Smooth muscle cell (in vitro differentiated cells): ENCODE results near the gene DNAJB13. TPM values are rescaled to one million over a fixed set of nuclear protein-coding genes. Genes with fewer than 3 reads are reported as not detected.

Source experiments
- DNase-seq: peaks from one replicate; lab custom pipeline; 2025; ENCODE audit not compliant: unreplicated experiment; lab: John Stamatoyannopoulos, UW
- H2AFZ ChIP-seq: fragments of 200-600 bp; sonication (generic); 2 replicates; pipeline ENCODE4 v1.6.0; 2016; ENCODE audit warnings: antibody characterized with exemption, low read depth, mild to moderate bottlenecking
- H3F3A ChIP-seq: fragments of 200-600 bp; sonication (generic); 2 replicates; pipeline ENCODE4 v1.6.0; 2017; ENCODE audit warnings: antibody characterized with exemption, low read depth
- H3K27ac ChIP-seq: fragments of 200-600 bp; sonication (generic); 2 replicates; pipeline ENCODE4 v1.5.1; 2016; ENCODE audit warnings: low read depth, mild to moderate bottlenecking
- H3K27me3 ChIP-seq: fragments of 200-600 bp; sonication (generic); 2 replicates; pipeline ENCODE4 v1.6.1; 2016; ENCODE audit warnings: low read depth, mild to moderate bottlenecking
- H3K36me3 ChIP-seq: fragments of 200-600 bp; sonication (generic); 2 replicates; pipeline ENCODE4 v1.5.1; 2016; ENCODE audit warnings: low read depth
- H3K4me1 ChIP-seq: fragments of 200-600 bp; sonication (generic); 2 replicates; pipeline ENCODE4 v1.5.1; 2016; ENCODE audit warnings: low read depth
- H3K4me2 ChIP-seq: fragments of 200-600 bp; sonication (generic); 2 replicates; pipeline ENCODE4 v1.6.0; 2016; ENCODE audit warnings: mild to moderate bottlenecking
- H3K4me3 ChIP-seq: fragments of 200-600 bp; sonication (generic); 2 replicates; pipeline ENCODE4 v1.5.1; 2016; ENCODE audit warnings: mild to moderate bottlenecking
- H3K79me2 ChIP-seq: fragments of 200-600 bp; sonication (generic); 2 replicates; pipeline ENCODE4 v1.6.0; 2016; ENCODE audit warnings: low read depth, mild to moderate bottlenecking
- H3K9ac ChIP-seq: fragments of 200-600 bp; sonication (generic); 2 replicates; pipeline ENCODE4 v1.6.0; 2016; ENCODE audit warnings: low read depth
- H3K9me3 ChIP-seq: fragments of 200-600 bp; sonication (generic); replicated peaks from 2 replicates; pipeline ENCODE4 v1.5.1; 2016; ENCODE audit warnings: low read depth
- H4K20me1 ChIP-seq: fragments of 200-600 bp; sonication (generic); 2 replicates; pipeline ENCODE4 v1.6.0; 2016; ENCODE audit warnings: low read depth
- CTCF ChIP-seq: fragments of 200-600 bp; sonication (generic); IDR thresholded peaks from 2 replicates; pipeline ENCODE4 v1.5.1; 2017; ENCODE audit warnings: borderline replicate concordance, mild to moderate bottlenecking, antibody characterized with exemption; ENCODE audit not compliant: insufficient read depth, poor library complexity, severe bottlenecking
- WGBS: methylation state at CpG from one replicate; pipeline ENCODE4 v1.1.7; 2016; ENCODE audit warnings: low lambda C conversion rate; 5-methylcytosine and 5-hydroxymethylcytosine counted together
- polyA plus RNA-seq: library from polyadenylated mRNA; unstranded; fragments of >200 nt; fragmentation: Nextera tagmentation; extraction: Ambion mirVana; gene quantifications from 2 replicates; pipeline ENCODE4 v1.2.1, GENCODE V29; 2016
- total RNA-seq: library from RNA; depleted of rRNA; stranded (reverse); fragments of >200 nt; gene quantifications from 2 replicates; pipeline ENCODE4 v1.2.3, GENCODE V29; 2014

DNAJB13 gene
- total and polyA plus RNA-seq, 2 experiments from 2014 or later: not detected

GRCh38 chr11:73989156-73989555, 38.3 kb downstream of the DNAJB13 start:
- 84% methylated on average over 6 of the region's 6 CpGs for WGBS
- H3K9me3 ChIP-seq: no peaks in the 10 kb centered on the region

GRCh38 chr11:73990730-73991129, 39.9 kb downstream of the DNAJB13 start:
- Histone ChIP-seq H2AFZ (no peak overlapping the region), H3K9me3 (no peaks in the 10 kb centered on the region), H3K27me3 (no peaks in the 10 kb centered on the region), H3K36me3 (no peaks in the 10 kb centered on the region), H3F3A (no peaks in the 10 kb centered on the region), H3K4me3 (no peak overlapping the region), H3K9ac (no peak overlapping the region), H4K20me1 (no peaks in the 10 kb centered on the region), H3K4me2 (no peak overlapping the region), H3K27ac (no peak overlapping the region), H3K79me2 (no peaks in the 10 kb centered on the region), H3K4me1 (no peaks in the 10 kb centered on the region)
- no peak for TF ChIP-seq CTCF
- no peak for DNase-seq
- WGBS: 68% methylated on average over 2 of the region's 2 CpGs

More at GRCh38 chr11:73989156-73989555, 38.3 kb downstream of the DNAJB13 start:
- no peak for DNase-seq
- Histone ChIP-seq H3K27ac (no peak overlapping the region), H3K27me3 (no peaks in the 10 kb centered on the region), H3K4me1 (no peaks in the 10 kb centered on the region), H3K9ac (no peak overlapping the region), H3K36me3 (no peaks in the 10 kb centered on the region), H4K20me1 (no peaks in the 10 kb centered on the region), H2AFZ (no peak overlapping the region), H3K4me2 (no peak overlapping the region), H3K4me3 (no peak overlapping the region), H3F3A (no peaks in the 10 kb centered on the region), H3K79me2 (no peaks in the 10 kb centered on the region)
- no peak for TF ChIP-seq CTCF

- Histone ChIP-seq H2AFZ (no peak overlapping the region), H3K9ac (no peak overlapping the region), H3K4me2 (no peak overlapping the region), H3F3A (no peaks in the 10 kb centered on the region), H3K27me3 (no peaks in the 10 kb centered on the region), H3K36me3 (no peaks in the 10 kb centered on the region), H3K4me1 (no peaks in the 10 kb centered on the region), H3K27ac (no peak overlapping the region), H4K20me1 (no peaks in the 10 kb centered on the region), H3K4me3 (no peak overlapping the region), H3K79me2 (no peaks in the 10 kb centered on the region), H3K9me3 (no peaks in the 10 kb centered on the region)
- WGBS: 86% methylated on average over 6 of the region's 6 CpGs
- TF ChIP-seq CTCF: no peak
- no peak for DNase-seq
Observed at GRCh38 chr11:73991471-73992006, 40.7 kb downstream of the DNAJB13 start.

GRCh38 chr11:73995247-73995646, 44.4 kb downstream of the DNAJB13 start:
- Histone ChIP-seq H4K20me1 (no peaks in the 10 kb centered on the region), H3K27me3 (no peaks in the 10 kb centered on the region), H3K4me2 (no peak overlapping the region), H3K36me3 (no peaks in the 10 kb centered on the region), H3K4me3 (no peak overlapping the region), H3K9ac (no peak overlapping the region), H3F3A (no peaks in the 10 kb centered on the region), H3K27ac (no peak overlapping the region), H2AFZ (no peak overlapping the region), H3K4me1 (no peaks in the 10 kb centered on the region), H3K79me2 (no peaks in the 10 kb centered on the region), H3K9me3 (no peaks in the 10 kb centered on the region)
- WGBS: 61% methylated on average over 2 of the region's 2 CpGs
- DNase-seq: no peak
- TF ChIP-seq CTCF: no peak
